ENCODE results near the gene ADAMTS16. TPM values are rescaled to one million over a fixed set of nuclear protein-coding genes. Genes with fewer than 3 reads are reported as not detected.

ADAMTS16 gene
- total RNA-seq, 1 donor from 2014 or later = not detected

DNA sequence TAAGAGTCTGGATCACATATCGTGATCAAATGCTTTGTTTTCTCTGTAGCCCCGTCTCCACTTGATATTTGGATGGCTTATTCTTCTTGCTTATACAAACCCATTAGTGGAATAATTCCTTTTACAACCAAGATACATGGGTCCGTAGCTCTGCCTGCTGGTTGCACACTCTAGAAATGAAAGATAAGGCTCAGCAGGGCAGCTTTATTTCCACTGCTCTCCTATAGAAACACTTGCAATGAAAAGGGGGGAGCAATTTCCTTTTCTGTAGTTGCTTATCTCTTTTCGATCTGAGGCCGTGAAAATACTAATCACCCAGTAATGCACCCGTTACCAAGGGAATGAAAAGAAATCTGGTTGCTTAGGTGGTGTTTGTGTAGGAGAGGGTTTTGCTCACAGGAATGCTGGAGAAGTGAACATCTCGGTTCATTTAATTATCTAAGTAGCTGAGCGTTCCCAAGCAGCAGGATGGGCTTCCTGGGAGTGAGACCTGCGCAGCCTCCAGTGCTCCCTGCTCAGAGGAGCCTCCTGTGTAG is 131.7 kb downstream of the ADAMTS16 start:
- no peaks in the 10 kb centered on the region for H3K27me3 Mint-ChIP-seq (ENCODE audit: low read depth)
- no peaks in the 10 kb centered on the region for H3K9me3 Mint-ChIP-seq
- H3K4me1 Mint-ChIP-seq (ENCODE audit: low read depth) = no peaks in the 10 kb centered on the region
- H3K36me3 Mint-ChIP-seq (ENCODE audit: low read depth) = no peaks in the 10 kb centered on the region
- H3K4me3 Mint-ChIP-seq (ENCODE audit: low read depth) = no peak overlapping the region
- intact Hi-C loops (cut with micrococcal nuclease) = no loop called here
- no peak for DNase-seq (ENCODE audit: low spot score)
- no peak overlapping the region for H3K27ac Mint-ChIP-seq

GRCh38 chr5:5273398-5273797 is 133.3 kb downstream of the ADAMTS16 start:
- Mint-ChIP-seq H3K9me3 (no peaks in the 10 kb centered on the region), H3K27ac (no peak overlapping the region), H3K36me3 (ENCODE audit: low read depth) (no peaks in the 10 kb centered on the region), H3K4me1 (ENCODE audit: low read depth) (no peaks in the 10 kb centered on the region), H3K27me3 (ENCODE audit: low read depth) (no peaks in the 10 kb centered on the region), H3K4me3 (ENCODE audit: low read depth) (no peak overlapping the region)
- no peak for DNase-seq (ENCODE audit: low spot score)
- intact Hi-C loops (cut with micrococcal nuclease) = no loop called here

- intact Hi-C loops (cut with micrococcal nuclease) = no loop called here
- Mint-ChIP-seq H3K27me3 (ENCODE audit: low read depth) (no peaks in the 10 kb centered on the region), H3K27ac (no peak overlapping the region), H3K4me3 (ENCODE audit: low read depth) (no peak overlapping the region), H3K36me3 (ENCODE audit: low read depth) (no peaks in the 10 kb centered on the region), H3K4me1 (ENCODE audit: low read depth) (no peaks in the 10 kb centered on the region), H3K9me3 (no peaks in the 10 kb centered on the region)
- no peak for DNase-seq (ENCODE audit: low spot score)
Measured at GRCh38 chr5:5273976-5274375, 133.8 kb downstream of the ADAMTS16 start.

- DNase-seq (ENCODE audit: low spot score) = no peak
- intact Hi-C loops (cut with micrococcal nuclease) = no loop called here
- Mint-ChIP-seq H3K9me3 (no peaks in the 10 kb centered on the region), H3K36me3 (ENCODE audit: low read depth) (no peaks in the 10 kb centered on the region), H3K4me1 (ENCODE audit: low read depth) (no peaks in the 10 kb centered on the region), H3K27me3 (ENCODE audit: low read depth) (no peaks in the 10 kb centered on the region), H3K4me3 (ENCODE audit: low read depth) (no peak overlapping the region), H3K27ac (no peak overlapping the region)
Measured at GRCh38 chr5:5275211-5275610, 135.1 kb downstream of the ADAMTS16 start.

DNA sequence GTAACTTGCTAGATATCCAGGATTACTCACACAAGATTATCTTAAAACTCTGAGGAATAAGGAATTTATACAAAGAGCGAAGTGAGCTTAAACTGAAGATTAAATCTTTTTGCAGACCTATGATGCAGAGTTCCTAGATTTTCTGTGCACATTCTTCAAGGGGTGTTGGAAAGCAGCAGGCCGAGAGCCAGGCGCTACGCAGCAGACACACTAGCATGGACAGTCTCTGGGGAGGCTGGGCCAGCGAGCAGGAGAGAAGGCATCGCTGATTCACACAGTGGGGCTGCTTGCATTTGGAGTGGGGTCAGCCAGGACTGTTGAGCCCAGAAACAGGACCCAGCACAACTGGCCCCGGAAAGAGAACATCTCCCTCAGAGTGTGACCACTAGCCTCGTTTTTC is 136.3 kb downstream of the ADAMTS16 start:
- Mint-ChIP-seq H3K36me3 (ENCODE audit: low read depth) (no peaks in the 10 kb centered on the region), H3K27me3 (ENCODE audit: low read depth) (no peaks in the 10 kb centered on the region), H3K27ac (no peak overlapping the region), H3K4me1 (ENCODE audit: low read depth) (no peaks in the 10 kb centered on the region), H3K4me3 (ENCODE audit: low read depth) (no peak overlapping the region), H3K9me3 (no peaks in the 10 kb centered on the region)
- no peak for DNase-seq (ENCODE audit: low spot score)
- intact Hi-C loops (cut with micrococcal nuclease) = no loop called here

- intact Hi-C loops (cut with micrococcal nuclease) = no loop called here
- Mint-ChIP-seq H3K4me3 (ENCODE audit: low read depth) (no peak overlapping the region), H3K36me3 (ENCODE audit: low read depth) (no peaks in the 10 kb centered on the region), H3K27ac (no peak overlapping the region), H3K9me3 (no peaks in the 10 kb centered on the region), H3K4me1 (ENCODE audit: low read depth) (no peaks in the 10 kb centered on the region), H3K27me3 (ENCODE audit: low read depth) (no peaks in the 10 kb centered on the region)
- no peak for DNase-seq (ENCODE audit: low spot score)
Measured at GRCh38 chr5:5276951-5277517, 136.9 kb downstream of the ADAMTS16 start.

DNA sequence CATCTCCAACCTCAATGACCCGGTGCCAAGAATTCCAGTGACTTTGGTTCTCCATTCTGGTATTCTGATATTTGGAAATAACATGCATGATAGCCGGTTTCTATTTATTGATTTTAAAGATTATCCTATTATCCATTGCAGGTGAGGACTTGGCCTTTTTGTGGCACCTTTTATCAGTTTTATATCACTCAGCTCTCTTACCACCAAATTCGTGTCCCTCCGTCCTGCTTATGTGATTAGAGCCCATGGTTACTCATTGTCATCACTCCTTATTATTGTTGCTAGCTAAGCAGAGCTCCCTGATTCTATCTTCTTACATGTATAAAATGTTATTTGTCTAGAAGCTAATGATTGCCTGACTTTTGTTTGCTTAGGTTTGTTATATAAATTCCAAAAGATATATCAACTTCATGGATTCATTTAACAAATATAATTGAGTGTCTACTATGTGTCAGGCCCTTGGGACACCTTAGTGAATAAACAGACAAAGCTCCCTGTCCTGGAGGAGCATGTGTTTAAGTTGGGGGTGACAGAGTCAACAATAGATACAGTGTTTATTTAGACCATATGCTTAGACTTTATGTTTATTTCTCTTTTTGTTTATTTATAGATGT is 138.2 kb downstream of the ADAMTS16 start:
- intact Hi-C loops (cut with micrococcal nuclease) = no loop called here

DNA sequence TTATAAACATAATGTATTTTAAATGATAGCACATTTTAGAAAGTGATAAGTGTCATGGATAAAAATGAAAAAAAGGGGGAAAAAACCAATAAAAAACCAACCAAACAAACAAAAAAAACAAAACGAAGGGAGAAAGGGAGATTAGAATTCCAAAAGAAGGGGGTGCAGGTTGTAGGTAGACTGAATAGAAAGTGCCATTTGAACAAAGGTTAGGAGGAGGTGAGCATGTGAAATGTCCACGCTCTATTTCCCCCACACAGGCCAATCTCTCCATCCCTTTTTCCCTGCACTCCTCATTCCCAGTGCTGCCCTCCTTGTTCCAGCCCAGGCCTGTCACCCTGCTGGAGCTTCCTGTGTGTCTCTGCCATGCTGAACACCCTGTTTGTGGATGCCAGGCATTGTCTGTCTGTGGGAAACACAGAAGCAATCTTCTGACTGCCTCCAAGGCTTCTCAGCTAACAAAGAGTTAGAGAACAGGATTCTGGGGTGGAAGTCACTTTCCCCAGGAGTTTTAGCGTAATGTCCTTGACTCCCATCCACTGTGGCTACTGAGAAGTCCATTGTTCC is 138.8 kb downstream of the ADAMTS16 start:
- no peak for DNase-seq (ENCODE audit: low spot score)
- Mint-ChIP-seq H3K9me3 (peaks cover 3% of the 10 kb centered on the region), H3K27ac (no peak overlapping the region), H3K4me1 (ENCODE audit: low read depth) (no peaks in the 10 kb centered on the region), H3K36me3 (ENCODE audit: low read depth) (no peaks in the 10 kb centered on the region), H3K4me3 (ENCODE audit: low read depth) (no peak overlapping the region), H3K27me3 (ENCODE audit: low read depth) (no peaks in the 10 kb centered on the region)
- intact Hi-C loops (cut with micrococcal nuclease) = no loop called here

More for the DNA sequence above, 138.2 kb downstream of the ADAMTS16 start:
- H3K4me1 Mint-ChIP-seq (ENCODE audit: low read depth) = no peaks in the 10 kb centered on the region
- no peak overlapping the region for H3K27ac Mint-ChIP-seq
- peaks cover 3% of the 10 kb centered on the region for H3K9me3 Mint-ChIP-seq
- H3K4me3 Mint-ChIP-seq (ENCODE audit: low read depth) = no peak overlapping the region
- no peaks in the 10 kb centered on the region for H3K36me3 Mint-ChIP-seq (ENCODE audit: low read depth)
- H3K27me3 Mint-ChIP-seq (ENCODE audit: low read depth) = no peaks in the 10 kb centered on the region
- no peak for DNase-seq (ENCODE audit: low spot score)

DNA sequence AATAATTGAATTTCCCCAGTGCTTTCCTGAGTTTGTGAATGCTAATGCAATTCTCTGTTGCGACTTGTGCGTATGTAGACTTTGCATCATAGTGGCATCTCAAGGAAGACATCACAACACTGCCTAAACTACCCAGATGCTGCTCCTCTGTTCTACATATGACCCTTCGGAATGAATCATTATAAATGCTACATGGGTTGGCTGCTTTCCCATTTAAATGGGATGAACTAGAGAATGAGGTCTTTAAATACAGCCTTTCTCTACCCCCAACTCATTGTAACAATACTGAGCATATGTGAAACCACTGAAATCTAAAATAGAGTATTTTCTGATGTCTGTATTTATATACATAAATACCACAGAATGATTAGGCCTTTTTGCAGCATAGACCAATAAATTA is 145.8 kb downstream of the ADAMTS16 start:
- Mint-ChIP-seq H3K9me3 (peaks cover 10% of the 10 kb centered on the region), H3K4me1 (ENCODE audit: low read depth) (no peaks in the 10 kb centered on the region), H3K36me3 (ENCODE audit: low read depth) (no peaks in the 10 kb centered on the region), H3K4me3 (ENCODE audit: low read depth) (no peak overlapping the region), H3K27ac (no peak overlapping the region), H3K27me3 (ENCODE audit: low read depth) (no peaks in the 10 kb centered on the region)
- intact Hi-C loops (cut with micrococcal nuclease) = no loop called here
- DNase-seq (ENCODE audit: low spot score) = no peak

DNA sequence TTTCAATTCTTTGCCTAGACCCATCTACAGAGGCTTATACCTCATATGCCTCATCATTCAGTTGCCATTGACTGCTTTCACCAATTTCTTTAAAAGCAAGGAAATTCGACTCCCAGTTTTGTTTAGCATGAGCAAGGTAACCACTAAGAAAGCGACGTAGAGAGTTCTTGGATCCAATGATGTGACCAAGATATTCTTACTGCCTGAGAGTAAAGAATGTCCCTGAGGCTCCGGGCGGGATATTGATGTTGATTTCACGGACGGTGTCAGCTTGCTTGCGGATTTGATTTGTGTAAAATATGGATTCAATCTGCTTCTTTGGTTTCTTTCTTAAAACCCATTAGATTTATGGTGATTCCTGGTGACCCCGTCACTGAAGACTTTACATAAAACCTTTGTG is 147.3 kb downstream of the ADAMTS16 start:
- Mint-ChIP-seq H3K27ac (no peak overlapping the region), H3K9me3 (peaks cover 10% of the 10 kb centered on the region), H3K4me3 (ENCODE audit: low read depth) (no peak overlapping the region), H3K27me3 (ENCODE audit: low read depth) (no peaks in the 10 kb centered on the region), H3K4me1 (ENCODE audit: low read depth) (no peaks in the 10 kb centered on the region), H3K36me3 (ENCODE audit: low read depth) (no peaks in the 10 kb centered on the region)
- intact Hi-C loops (cut with micrococcal nuclease) = no loop called here
- DNase-seq (ENCODE audit: low spot score) = no peak

DNA sequence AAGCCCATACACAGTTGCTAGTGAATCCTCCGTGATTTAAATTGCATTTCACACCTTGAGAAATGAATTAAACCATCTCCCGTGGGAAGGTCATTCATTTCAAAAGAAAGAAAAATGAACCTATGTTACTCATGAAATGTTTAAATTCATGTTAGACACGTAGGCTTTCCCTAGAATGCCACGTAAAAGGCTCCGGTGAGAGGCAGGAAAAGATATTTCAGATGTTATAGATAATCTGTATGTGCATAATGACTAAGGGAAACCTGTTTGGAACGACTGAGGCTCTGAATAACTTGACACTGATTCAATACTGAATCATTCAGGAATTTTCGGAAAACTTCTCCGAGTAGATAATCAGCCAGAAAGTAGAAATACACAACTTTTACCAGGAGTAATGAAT is 148.1 kb downstream of the ADAMTS16 start:
- DNase-seq (ENCODE audit: low spot score) = no peak
- H3K4me1 Mint-ChIP-seq (ENCODE audit: low read depth) = no peaks in the 10 kb centered on the region
- H3K27me3 Mint-ChIP-seq (ENCODE audit: low read depth) = no peaks in the 10 kb centered on the region
- intact Hi-C loops (cut with micrococcal nuclease) = no loop called here
- H3K36me3 Mint-ChIP-seq (ENCODE audit: low read depth) = no peaks in the 10 kb centered on the region
- peaks cover 7% of the 10 kb centered on the region for H3K9me3 Mint-ChIP-seq
- no peak overlapping the region for H3K4me3 Mint-ChIP-seq (ENCODE audit: low read depth)
- no peak overlapping the region for H3K27ac Mint-ChIP-seq

GRCh38 chr5:5289537-5289936 is 149.4 kb downstream of the ADAMTS16 start:
- H3K4me3 Mint-ChIP-seq (ENCODE audit: low read depth) = no peak overlapping the region

GRCh38 chr5:5290674-5291334 is 150.7 kb downstream of the ADAMTS16 start:
- no peaks in the 10 kb centered on the region for H3K36me3 Mint-ChIP-seq (ENCODE audit: low read depth)
- H3K27me3 Mint-ChIP-seq (ENCODE audit: low read depth) = no peaks in the 10 kb centered on the region
- DNase-seq (ENCODE audit: low spot score) = no peak
- H3K27ac Mint-ChIP-seq = no peak overlapping the region
- intact Hi-C loops (cut with micrococcal nuclease) = no loop called here
- H3K4me3 Mint-ChIP-seq (ENCODE audit: low read depth) = no peak overlapping the region
- no peaks in the 10 kb centered on the region for H3K4me1 Mint-ChIP-seq (ENCODE audit: low read depth)
- H3K9me3 Mint-ChIP-seq = no peaks in the 10 kb centered on the region

More at GRCh38 chr5:5289537-5289936, 149.4 kb downstream of the ADAMTS16 start:
- Mint-ChIP-seq H3K27ac (no peak overlapping the region), H3K36me3 (ENCODE audit: low read depth) (no peaks in the 10 kb centered on the region), H3K9me3 (peaks cover 1% of the 10 kb centered on the region), H3K4me1 (ENCODE audit: low read depth) (no peaks in the 10 kb centered on the region), H3K27me3 (ENCODE audit: low read depth) (no peaks in the 10 kb centered on the region)
- no peak for DNase-seq (ENCODE audit: low spot score)
- intact Hi-C loops (cut with micrococcal nuclease) = no loop called here
